SK-N-SH (cell line): ENCODE data around the gene ASB7. TPM values are rescaled to one million over a fixed set of nuclear protein-coding genes. Genes with fewer than 3 reads are reported as not detected.

Source experiments
- CTCF ChIA-PET: fragments of 300-600, 350-600 bp; formaldehyde crosslinking; extraction: SDS; loops from one replicate; lab custom pipeline; 2021; lab: Yijun Ruan, JAX
- POLR2A ChIA-PET: fragments of 350-600 bp; sonication (Branson Sonifier 250); formaldehyde crosslinking; extraction: SDS; loops from one replicate; lab custom pipeline; 2020; ENCODE audit warnings: antibody characterized with exemption, inconsistent platforms; lab: Yijun Ruan, JAX
- DNase-seq: peaks from one replicate; pipeline ENCODE4 v3.0.0; 2012
- H2AFZ ChIP-seq: fragments of 200-600 bp; sonication (generic); 2 replicates; pipeline ENCODE4 v1.8.1; 2016; ENCODE audit warnings: antibody characterized with exemption, mild to moderate bottlenecking, low read depth
- H3F3A ChIP-seq: fragments of 200-600 bp; sonication (generic); replicated peaks from 2 replicates; pipeline ENCODE3; 2016; ENCODE audit warnings: antibody characterized with exemption, mild to moderate bottlenecking; ENCODE audit not compliant: insufficient read depth
- H3K27ac ChIP-seq, 2 experiments: fragments of 200-500 bp in 1 of 2; fragments of 200-600 bp in 1 of 2; sonication (Bioruptor generic) in 1 of 2; sonication (generic), shearing (Covaris generic) in 1 of 2; 2 replicates each; pipeline versions ENCODE4 v1.5.1 to v1.6.1; 2014 to 2016; ENCODE audit warnings: low read depth in 2 of 2, inconsistent platforms in 1 of 2, low read length in 1 of 2, mild to moderate bottlenecking in 1 of 2, mixed read lengths in 1 of 2
- H3K27me3 ChIP-seq: fragments of 200-600 bp; sonication (generic), shearing (Covaris generic); 2 replicates; pipeline ENCODE4 v1.6.1; 2016; ENCODE audit warnings: mixed run types; ENCODE audit not compliant: insufficient read depth
- H3K36me3 ChIP-seq, 2 experiments: fragments of 200-500 bp in 1 of 2; fragments of 200-600 bp in 1 of 2; sonication (Bioruptor generic) in 1 of 2; sonication (generic) in 1 of 2; replicated peaks in 1 of 2; 2 replicates each; pipeline versions ENCODE3 to v1.5.1; 2014 to 2016; ENCODE audit warnings: low read length in 1 of 2, mild to moderate bottlenecking in 1 of 2; ENCODE audit not compliant: insufficient read depth in 2 of 2, control insufficient read depth in 1 of 2
- H3K4me1 ChIP-seq, 2 experiments: fragments of 200-500 bp in 1 of 2; fragments of 200-600 bp in 1 of 2; sonication (Bioruptor generic) in 1 of 2; sonication (generic), shearing (Covaris generic) in 1 of 2; 2 replicates each; pipeline versions ENCODE4 v1.5.1 to v1.6.1; 2014 to 2016; ENCODE audit warnings: low read depth in 1 of 2, low read length in 1 of 2, mixed run types in 1 of 2; ENCODE audit not compliant: insufficient read depth in 2 of 2, control insufficient read depth in 1 of 2
- H3K4me2 ChIP-seq: fragments of 200-600 bp; sonication (generic), shearing (Covaris generic); 2 replicates; pipeline ENCODE4 v1.6.1; 2017; ENCODE audit warnings: mixed run types
- H3K4me3 ChIP-seq, 2 experiments: fragments of 200-500 bp in 1 of 2; fragments of 200-600 bp in 1 of 2; sonication (Bioruptor generic) in 1 of 2; sonication (generic), shearing (Covaris generic) in 1 of 2; 2 replicates each; pipeline versions ENCODE4 v1.5.1 to v1.8.1; 2014 to 2016; ENCODE audit warnings: low read depth in 2 of 2, inconsistent platforms in 1 of 2, low read length in 1 of 2, mild to moderate bottlenecking in 1 of 2, mixed read lengths in 1 of 2, moderate library complexity in 1 of 2
- H3K79me2 ChIP-seq: fragments of 200-600 bp; sonication (generic); 2 replicates; pipeline ENCODE4 v1.8.1; 2017; ENCODE audit warnings: mild to moderate bottlenecking; ENCODE audit not compliant: insufficient read depth
- H3K9ac ChIP-seq: fragments of 200-600 bp; sonication (generic); 2 replicates; pipeline ENCODE4 v1.6.1; 2017; ENCODE audit warnings: mixed run types
- H3K9me2 ChIP-seq: fragments of 200-600 bp; sonication (generic); 2 replicates; pipeline ENCODE4 v1.6.1; 2017; ENCODE audit warnings: mixed run types
- H3K9me3 ChIP-seq: fragments of 200-600 bp; sonication (generic); 2 replicates; pipeline ENCODE4 v1.6.1; 2017; ENCODE audit warnings: mixed run types, mild to moderate bottlenecking, moderate library complexity
- H4K20me1 ChIP-seq: fragments of 200-600 bp; sonication (generic); 2 replicates; pipeline ENCODE4 v1.6.1; 2017; ENCODE audit warnings: mild to moderate bottlenecking, mixed run types; ENCODE audit not compliant: insufficient read depth
- CHD2 ChIP-seq: fragments of 150-350 bp; IDR thresholded peaks from 2 replicates; pipeline ENCODE4 v1.6.1; 2018; ENCODE audit warnings: low read length; ENCODE audit not compliant: partially characterized antibody
- EP300 ChIP-seq, 2 experiments: IDR thresholded peaks; 2 replicates each; pipeline versions ENCODE4 v1.4.0 to v1.6.1; 2012; ENCODE audit warnings: borderline replicate concordance in 1 of 2, low read depth in 1 of 2, low read length in 1 of 2
- EZH2phosphoT487 ChIP-seq: fragments of 200-600 bp; sonication (generic); IDR thresholded peaks from 2 replicates; pipeline ENCODE4 v1.6.1; 2017; ENCODE audit warnings: low read depth, mixed run types, mild to moderate bottlenecking, antibody characterized with exemption, moderate library complexity, borderline replicate concordance
- FOSL2 ChIP-seq: IDR thresholded peaks from 2 replicates; pipeline ENCODE4 v1.4.0; 2012; ENCODE audit warnings: low read depth, mild to moderate bottlenecking, moderate library complexity, borderline replicate concordance
- GABPA ChIP-seq: IDR thresholded peaks from 2 replicates; pipeline ENCODE4 v1.4.0; 2012; ENCODE audit warnings: low read depth, mild to moderate bottlenecking
- IRF3 ChIP-seq: fragments of 150-350 bp; IDR thresholded peaks from 2 replicates; pipeline ENCODE4 v1.6.1; 2016; ENCODE audit warnings: mild to moderate bottlenecking, low read depth, low read length
- JUND ChIP-seq: IDR thresholded peaks from 2 replicates; pipeline ENCODE4 v1.4.0; 2012
- MAX ChIP-seq: IDR thresholded peaks from 2 replicates; pipeline ENCODE4 v1.4.0; 2012; ENCODE audit warnings: low read depth
- MXI1 ChIP-seq: IDR thresholded peaks from 2 replicates; pipeline ENCODE4 v1.6.1; 2012; ENCODE audit warnings: mild to moderate bottlenecking, low read depth, low read length, improper control_type of control experiment
- NFIC ChIP-seq: IDR thresholded peaks from 2 replicates; pipeline ENCODE4 v1.4.0; 2012; ENCODE audit warnings: borderline replicate concordance
- NRF1 ChIP-seq: IDR thresholded peaks from 2 replicates; pipeline ENCODE4 v1.6.1; 2012; ENCODE audit warnings: low read depth, mild to moderate bottlenecking, low read length
- PBX3 ChIP-seq: IDR thresholded peaks from 2 replicates; pipeline ENCODE4; 2012
- RAD21 ChIP-seq: IDR thresholded peaks from 2 replicates; pipeline ENCODE4 v1.6.1; 2012; ENCODE audit warnings: mild to moderate bottlenecking, low read length
- RCOR1 ChIP-seq: fragments of 150-350 bp; IDR thresholded peaks from 2 replicates; pipeline ENCODE4 v1.6.1; 2017; ENCODE audit warnings: antibody characterized with exemption, low read length
- RFX5 ChIP-seq: IDR thresholded peaks from 2 replicates; pipeline ENCODE4 v1.6.1; 2012; ENCODE audit warnings: mild to moderate bottlenecking, improper control_type of control experiment, low read length
- RXRA ChIP-seq: IDR thresholded peaks from 2 replicates; pipeline ENCODE4 v1.4.0; 2012; ENCODE audit warnings: low read depth, mild to moderate bottlenecking, borderline replicate concordance
- SIN3A ChIP-seq: IDR thresholded peaks from 2 replicates; pipeline ENCODE4 v1.6.1; 2012; ENCODE audit warnings: low read depth, mild to moderate bottlenecking, low read length, moderate library complexity, borderline replicate concordance
- TCF12 ChIP-seq: IDR thresholded peaks from 2 replicates; pipeline ENCODE4 v1.4.0; 2012
- YY1 ChIP-seq: IDR thresholded peaks from 2 replicates; pipeline ENCODE4 v1.4.0; 2012; ENCODE audit warnings: low read depth, mild to moderate bottlenecking
- ZBTB33 ChIP-seq: IDR thresholded peaks from 2 replicates; pipeline ENCODE4 v1.4.0; 2012; ENCODE audit warnings: low read depth, borderline replicate concordance
- WGBS: methylation state at CpG from one replicate; pipeline ENCODE4 v1.1.6; 2017; ENCODE audit warnings: low lambda C conversion rate; 5-methylcytosine and 5-hydroxymethylcytosine counted together
- polyA plus RNA-seq, 3 experiments: library from polyadenylated mRNA; depleted of rRNA; stranded (reverse); fragments of >200 nt; gene quantifications; 2 replicates each; pipeline ENCODE4 v1.2.3, GENCODE V29; 2012
- TF ChIP-seq, protein P1 (sequence below): fragments of 200-600 bp; sonication (generic); IDR thresholded peaks from 2 replicates; pipeline ENCODE4 v1.6.1; 2017; ENCODE audit warnings: antibody characterized with exemption, mild to moderate bottlenecking, moderate library complexity

Gene ASB7
- polyA plus RNA-seq, 1 of the 3 experiments (the other 2 are of a cell fraction): 6.1 TPM

GRCh38 chr15:100592898-100593297 is 9.5 kb upstream of the ASB7 start:
- no peak overlapping the region for H3K4me2 ChIP-seq
- H3K9me3 ChIP-seq: peaks cover 18% of the 10 kb centered on the region; the same call in 1 of the 2 replicates
- peaks cover 71% of the 10 kb centered on the region for H3K79me2 ChIP-seq
- H3K27me3 ChIP-seq: no peaks in the 10 kb centered on the region
- WGBS: 89% methylated on average over 3 of the region's 3 CpGs
- no peak overlapping the region for H3K9ac ChIP-seq
- no peak overlapping the region for H2AFZ ChIP-seq
- H3K9me2 ChIP-seq: no peaks in the 10 kb centered on the region
- H3K27ac ChIP-seq: no peak overlapping the region
- peaks cover 0 to 23% of the 10 kb centered on the region in 2 experiments for H3K36me3 ChIP-seq
- H3F3A ChIP-seq: no peaks in the 10 kb centered on the region
- TF ChIP-seq EZH2phosphoT487 (no peak), MXI1 (no peak), RAD21 (no peak)
- no peaks in the 10 kb centered on the region for H4K20me1 ChIP-seq
- DNase-seq: no peak
- ChIA-PET CTCF (interaction anchor here (0.8 kb wide), 1 partner anchor 415 kb away, joined by 3 read pairs; no protein-coding TSS in a partner anchor), POLR2A (no interaction called here)
- H3K4me3 ChIP-seq: no peak overlapping the region
- peaks cover 0 to 11% of the 10 kb centered on the region in 2 experiments; a peak in 1 of 4 replicates for H3K4me1 ChIP-seq

DNA sequence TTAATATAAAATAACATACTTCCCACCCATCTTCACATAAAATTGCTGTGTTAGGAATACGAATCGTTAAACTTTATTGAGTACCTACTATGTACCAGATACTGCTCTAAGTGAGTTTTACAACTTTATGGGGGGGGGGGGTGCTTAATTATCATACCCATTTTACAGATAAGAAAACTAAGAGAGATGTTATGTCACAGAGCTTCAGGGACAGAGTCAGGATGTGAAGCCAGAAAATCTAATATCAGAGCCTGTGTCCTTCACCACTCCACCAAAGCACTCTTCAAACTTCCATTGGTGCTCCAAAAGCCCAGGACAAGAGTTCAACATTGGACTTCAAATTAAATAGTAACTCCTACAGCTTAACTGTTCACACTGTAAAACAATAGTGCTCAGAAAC is 9.0 kb upstream of the ASB7 start:
- no peak overlapping the region for H3K9ac ChIP-seq
- ChIA-PET CTCF (no interaction called here), POLR2A (no interaction called here)
- no peaks in the 10 kb centered on the region for H4K20me1 ChIP-seq
- H3K27me3 ChIP-seq: no peaks in the 10 kb centered on the region
- DNase-seq: no peak
- no peak overlapping the region for H3K4me3 ChIP-seq
- H3K9me3 ChIP-seq: peaks cover 12% of the 10 kb centered on the region; the same call in 1 of the 2 replicates
- no peak overlapping the region for H2AFZ ChIP-seq
- no peak overlapping the region for H3K4me2 ChIP-seq
- peaks cover 75% of the 10 kb centered on the region for H3K79me2 ChIP-seq
- TF ChIP-seq FOSL2 (no peak), MAX (no peak), ZBTB33 (no peak), CHD2 (no peak), RCOR1 (no peak), EZH2phosphoT487 (no peak), NFIC (no peak), EP300 (IDR thresholded peaks at IDR 0.05; ENCODE audit: borderline replicate concordance in 1 of 2, low read depth in 1 of 2, low read length in 1 of 2) (no peak), NRF1 (no peak), JUND (no peak), RXRA (no peak), RAD21 (no peak), PBX3 (no peak), SIN3A (no peak), RFX5 (no peak), IRF3 (no peak), GABPA (no peak), YY1 (no peak), TCF12 (no peak)
- TF ChIP-seq, protein P1, sequence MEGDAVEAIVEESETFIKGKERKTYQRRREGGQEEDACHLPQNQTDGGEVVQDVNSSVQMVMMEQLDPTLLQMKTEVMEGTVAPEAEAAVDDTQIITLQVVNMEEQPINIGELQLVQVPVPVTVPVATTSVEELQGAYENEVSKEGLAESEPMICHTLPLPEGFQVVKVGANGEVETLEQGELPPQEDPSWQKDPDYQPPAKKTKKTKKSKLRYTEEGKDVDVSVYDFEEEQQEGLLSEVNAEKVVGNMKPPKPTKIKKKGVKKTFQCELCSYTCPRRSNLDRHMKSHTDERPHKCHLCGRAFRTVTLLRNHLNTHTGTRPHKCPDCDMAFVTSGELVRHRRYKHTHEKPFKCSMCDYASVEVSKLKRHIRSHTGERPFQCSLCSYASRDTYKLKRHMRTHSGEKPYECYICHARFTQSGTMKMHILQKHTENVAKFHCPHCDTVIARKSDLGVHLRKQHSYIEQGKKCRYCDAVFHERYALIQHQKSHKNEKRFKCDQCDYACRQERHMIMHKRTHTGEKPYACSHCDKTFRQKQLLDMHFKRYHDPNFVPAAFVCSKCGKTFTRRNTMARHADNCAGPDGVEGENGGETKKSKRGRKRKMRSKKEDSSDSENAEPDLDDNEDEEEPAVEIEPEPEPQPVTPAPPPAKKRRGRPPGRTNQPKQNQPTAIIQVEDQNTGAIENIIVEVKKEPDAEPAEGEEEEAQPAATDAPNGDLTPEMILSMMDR: no peak
- peaks cover 0 to 22% of the 10 kb centered on the region in 2 experiments for H3K36me3 ChIP-seq
- H3F3A ChIP-seq: no peaks in the 10 kb centered on the region
- no peak overlapping the region for H3K27ac ChIP-seq
- WGBS: 95% methylated on average over 2 of the region's 2 CpGs
- peaks cover 0 to 11% of the 10 kb centered on the region in 2 experiments; a peak in 1 of 4 replicates for H3K4me1 ChIP-seq
- H3K9me2 ChIP-seq: no peaks in the 10 kb centered on the region
